Measurements from ENCODE around the gene RAB11FIP2. TPM values are rescaled to one million over a fixed set of nuclear protein-coding genes. Genes with fewer than 3 reads are reported as not detected.

Gene RAB11FIP2
- total RNA-seq, 1 donor from 2014 or later = 14.7 TPM

DNA sequence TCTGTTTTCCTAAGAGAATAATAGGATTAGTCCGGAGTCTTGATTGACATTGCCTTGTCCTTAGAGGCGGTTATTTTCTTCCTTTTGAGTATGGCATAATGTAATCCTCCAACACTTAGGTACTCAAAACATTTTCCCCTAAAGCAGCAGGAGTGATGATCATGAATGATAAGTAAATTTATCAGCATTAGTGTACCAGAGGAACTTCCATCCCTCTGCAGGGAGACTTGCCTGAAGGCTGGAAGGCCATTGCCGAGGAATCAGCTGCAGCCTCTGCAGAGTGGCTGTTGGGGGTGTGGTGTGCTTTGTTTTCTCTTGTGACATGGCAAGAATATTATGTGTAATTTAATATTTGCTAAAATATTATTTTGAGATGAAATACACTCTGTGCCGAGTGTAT, 56.8 kb downstream of the RAB11FIP2 start:
- H3K4me1 ChIP-seq = no peaks in the 10 kb centered on the region
- intact Hi-C loops (cut with DNase I) = no loop called here
- TF ChIP-seq POLR2AphosphoS5 (IDR thresholded peaks at IDR 0.05; ENCODE audit: insufficient read depth in 1 of 2, low read depth in 1 of 2) (no peak), CTCF (IDR thresholded peaks at IDR 0.05) (no peak), POLR2A (IDR thresholded peaks at IDR 0.05) (no peak)
- H3K9me3 ChIP-seq = no peaks in the 10 kb centered on the region
- no peak for DNase-seq (ENCODE audit: extremely low spot score in 2 of 2)
- H3K27ac ChIP-seq = no peak overlapping the region
- H3K4me3 ChIP-seq = no peak overlapping the region
- no peaks in the 10 kb centered on the region for H3K27me3 ChIP-seq
- no peaks in the 10 kb centered on the region for H3K36me3 ChIP-seq

- intact Hi-C loops (cut with DNase I) = no loop called here
- Histone ChIP-seq H3K36me3 (no peaks in the 10 kb centered on the region), H3K4me3 (no peak overlapping the region), H3K27ac (no peak overlapping the region), H3K9me3 (no peaks in the 10 kb centered on the region), H3K4me1 (no peaks in the 10 kb centered on the region), H3K27me3 (no peaks in the 10 kb centered on the region)
- no peak for TF ChIP-seq POLR2A (IDR thresholded peaks at IDR 0.05)
- TF ChIP-seq CTCF (IDR thresholded peaks at IDR 0.05) = no peak
- no peak for TF ChIP-seq POLR2AphosphoS5 (IDR thresholded peaks at IDR 0.05; ENCODE audit: insufficient read depth in 1 of 2, low read depth in 1 of 2)
- DNase-seq (ENCODE audit: extremely low spot score in 2 of 2) = no peak
These were observed 57.9 kb downstream of the RAB11FIP2 start for GRCh38 chr10:117988814-117989213.

- TF ChIP-seq POLR2A (IDR thresholded peaks at IDR 0.05) (no peak), POLR2AphosphoS5 (IDR thresholded peaks at IDR 0.05; ENCODE audit: insufficient read depth in 1 of 2, low read depth in 1 of 2) (no peak), CTCF (IDR thresholded peaks at IDR 0.05) (no peak)
- intact Hi-C loops (cut with DNase I) = no loop called here
- DNase-seq (ENCODE audit: extremely low spot score in 2 of 2) = no peak
- Histone ChIP-seq H3K4me3 (no peak overlapping the region), H3K36me3 (no peaks in the 10 kb centered on the region), H3K27ac (no peak overlapping the region), H3K27me3 (no peaks in the 10 kb centered on the region), H3K9me3 (no peaks in the 10 kb centered on the region), H3K4me1 (no peaks in the 10 kb centered on the region)
These were observed 59.4 kb downstream of the RAB11FIP2 start for GRCh38 chr10:117987244-117987909.

- DNase-seq (ENCODE audit: extremely low spot score in 2 of 2) = no peak
- Histone ChIP-seq H3K36me3 (no peaks in the 10 kb centered on the region), H3K27ac (no peak overlapping the region), H3K9me3 (no peaks in the 10 kb centered on the region), H3K27me3 (no peaks in the 10 kb centered on the region), H3K4me1 (no peaks in the 10 kb centered on the region), H3K4me3 (no peak overlapping the region)
- TF ChIP-seq CTCF (IDR thresholded peaks at IDR 0.05) (no peak), POLR2AphosphoS5 (IDR thresholded peaks at IDR 0.05; ENCODE audit: insufficient read depth in 1 of 2, low read depth in 1 of 2) (no peak), POLR2A (IDR thresholded peaks at IDR 0.05) (no peak)
- intact Hi-C loops (cut with DNase I) = no loop called here
These were observed 62.8 kb downstream of the RAB11FIP2 start for GRCh38 chr10:117983961-117984360.
